Subcutaneous adipose tissue (tissue), 4 donors: ENCODE results near the gene SLC25A40. TPM values are rescaled to one million over a fixed set of nuclear protein-coding genes. Genes with fewer than 3 reads are reported as not detected.

Experiments
- CTCF ChIP-seq: fragments of 450-650 bp; IDR thresholded peaks from one replicate; pipeline ENCODE4 v1.5.1; 2016; ENCODE audit warnings: low read depth, mild to moderate bottlenecking, control low read depth, antibody characterized with exemption, moderate library complexity
- total RNA-seq, 4 donors: library from RNA; depleted of rRNA; stranded (reverse); fragments of >200 nt; gene quantifications; one replicate each; pipeline ENCODE4 v1.1.0, GENCODE V29; 2016

The SLC25A40 gene
- total RNA-seq, 4 donors from 2014 or later = 7.2 to 32.1 (median 18.0) TPM

GRCh38 chr7:87810726-87811125 is 65.4 kb downstream of the SLC25A40 start:
- TF ChIP-seq CTCF = no peak

GRCh38 chr7:87810130-87810529 is 66.0 kb downstream of the SLC25A40 start:
- TF ChIP-seq CTCF = no peak

- no peak for TF ChIP-seq CTCF
Observed at GRCh38 chr7:87806150-87806549, 70.0 kb downstream of the SLC25A40 start.

- no peak for TF ChIP-seq CTCF
Observed at GRCh38 chr7:87797798-87798403, 78.3 kb downstream of the SLC25A40 start.

GRCh38 chr7:87797395-87797794 is 78.8 kb downstream of the SLC25A40 start:
- TF ChIP-seq CTCF = no peak

GRCh38 chr7:87785368-87785995 is 90.7 kb downstream of the SLC25A40 start:
- TF ChIP-seq CTCF = no peak

GRCh38 chr7:87784424-87784823 is 91.7 kb downstream of the SLC25A40 start:
- no peak for TF ChIP-seq CTCF

Other genes starting within 250 kb of the SLC25A40 start
- 1 to 10 TPM; 1.5 to 4.2 (median 2.7) TPM for gene RUNDC3B, start 248.0 kb downstream of the SLC25A40 start, total RNA-seq
- gene DBF4, start 133 bp upstream of the SLC25A40 start, total RNA-seq = 10 to 100 TPM in 3 of 4 donors, 1 to 10 TPM in 1; 7.7 to 17.3 (median 12.7) TPM
- 1 to 10 TPM; 3.1 to 8.1 (median 4.6) TPM for gene ADAM22, start 57.9 kb upstream of the SLC25A40 start, total RNA-seq